Stimulated activated naive CD8-positive, alpha-beta T cell treated with anti-CD3 and anti-CD28 coated beads, Interleukin-15, Interleukin-2, amounts not matched to agents 100 U/mL and 50 U/mL, for 24 hours (primary cell): Measurements from ENCODE around the gene SZRD1.
"Not testable (repeated sequence)": the region's sequence is repeated elsewhere in the genome, so short reads cannot be mapped to it uniquely, and the experiment has no call there.

Source experiments
- ATAC-seq: fragments of 150-1000 bp; cut with Tn5 transposase; one replicate; pipeline ENCODE4 v1.10.0; 2021
- DNase-seq: peaks from one replicate; pipeline ENCODE4 v3.0.0; 2021

The SZRD1 gene, protein sequence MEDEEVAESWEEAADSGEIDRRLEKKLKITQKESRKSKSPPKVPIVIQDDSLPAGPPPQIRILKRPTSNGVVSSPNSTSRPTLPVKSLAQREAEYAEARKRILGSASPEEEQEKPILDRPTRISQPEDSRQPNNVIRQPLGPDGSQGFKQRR

DNA sequence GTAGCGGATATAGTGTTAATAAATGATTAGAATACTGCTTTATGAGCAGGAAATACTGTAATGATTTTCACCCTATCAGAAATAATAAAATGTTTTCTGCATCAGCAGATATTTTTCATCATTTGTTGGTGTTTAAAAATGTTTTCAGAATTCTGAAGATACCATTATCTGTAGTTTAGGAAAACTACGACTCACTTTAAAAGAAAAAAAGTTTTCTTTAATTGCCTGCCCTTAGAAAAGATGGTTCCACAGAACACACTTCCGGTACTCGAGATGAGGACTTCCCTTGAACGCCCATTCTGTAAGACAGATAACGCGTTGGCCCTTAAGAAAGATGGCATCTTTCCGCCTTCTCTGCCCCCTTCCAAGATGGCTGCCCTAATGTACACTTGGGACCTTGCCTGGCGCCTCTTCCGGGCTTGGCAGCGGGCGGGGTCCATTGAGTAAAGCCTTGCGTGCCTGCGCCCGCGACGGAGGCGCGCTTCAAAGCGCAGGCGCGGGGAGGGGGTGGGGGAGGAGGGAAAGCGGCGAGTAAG, at the start of gene SZRD1:
Gene SZRD1 (plus strand): TSS at position 521 of the 536 bp plus-strand sequence. CDS start 16 bp downstream, outside the sequence.
- ATAC-seq (peak; percentile 90), DNase-seq (peak; percentile 93)

DNA sequence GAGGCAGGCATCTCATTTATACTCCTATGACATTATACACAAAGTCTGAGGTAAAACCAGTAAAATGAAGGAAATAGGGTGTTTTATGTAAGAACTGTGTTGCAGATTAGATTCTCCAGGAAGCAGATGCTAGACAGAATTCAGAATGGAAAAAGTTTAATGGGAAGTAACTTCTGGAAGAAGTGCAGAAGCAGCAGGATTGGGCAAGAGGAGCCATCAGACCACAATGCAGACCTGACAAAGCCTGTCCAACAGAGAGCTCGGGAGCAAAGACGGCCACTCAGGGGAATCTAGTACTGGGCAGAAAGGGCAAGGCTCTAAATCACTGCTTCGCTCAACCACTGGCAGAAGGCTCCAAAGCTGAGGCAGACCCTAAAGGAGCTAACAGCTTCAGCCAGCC, 48.5 kb upstream of the SZRD1 start:
- ATAC-seq: no peak
- DNase-seq: no peak

DNA sequence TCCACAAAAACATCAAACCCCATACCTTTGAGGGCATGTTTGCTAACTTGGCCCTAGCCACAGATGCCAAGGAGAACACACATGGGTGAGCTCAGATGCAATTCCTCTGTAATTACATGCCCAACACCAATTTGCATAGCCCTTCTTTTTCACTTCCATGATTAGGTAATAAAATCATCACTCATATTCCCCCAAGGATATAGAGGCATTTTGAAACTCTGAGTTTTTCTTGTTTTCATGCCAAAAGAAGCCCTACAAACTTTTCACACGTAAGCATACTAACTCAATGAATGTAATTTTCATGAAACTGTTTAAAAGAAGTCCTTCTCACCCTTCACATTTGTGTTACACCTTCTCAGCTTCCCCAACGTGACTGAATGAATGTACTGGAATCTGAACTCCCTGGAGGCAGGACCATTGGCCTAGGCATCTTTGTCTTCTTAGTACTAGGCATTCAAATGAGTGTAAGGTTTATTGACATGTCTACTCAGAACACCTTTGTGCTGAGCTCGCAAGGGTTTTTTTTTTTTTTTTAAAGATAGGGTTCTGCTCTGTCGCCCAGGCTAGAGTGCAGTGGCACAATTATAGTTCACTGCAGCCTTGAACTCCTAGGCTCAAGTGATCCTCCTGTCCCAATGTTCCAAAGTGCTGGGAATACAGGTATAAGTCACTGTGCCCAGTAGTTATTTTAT, 45.7 kb upstream of the SZRD1 start:
- DNase-seq (no peak), ATAC-seq (no peak)

DNA sequence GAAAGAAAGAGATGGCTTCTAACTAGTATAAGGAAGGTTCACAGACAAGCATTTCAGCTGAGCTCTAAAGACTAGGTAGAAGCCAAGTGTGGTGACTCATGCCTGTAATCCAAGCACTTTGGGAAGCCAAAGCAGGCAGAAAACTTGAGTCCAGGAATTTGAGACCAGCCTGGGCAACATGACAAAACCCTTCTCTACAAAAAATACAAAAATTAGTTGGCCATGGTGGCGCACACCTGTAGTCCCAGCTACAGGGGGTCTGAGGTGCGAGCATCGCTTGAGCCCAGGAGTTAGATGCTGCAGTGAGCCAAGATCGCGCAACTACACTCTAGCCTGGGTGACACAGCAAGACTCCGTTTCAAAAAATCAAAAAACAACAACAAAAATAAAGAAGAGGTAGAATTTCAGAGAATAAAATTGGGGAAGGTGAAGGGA, 42.6 kb upstream of the SZRD1 start:
- ATAC-seq: no peak
- DNase-seq: no peak

DNA sequence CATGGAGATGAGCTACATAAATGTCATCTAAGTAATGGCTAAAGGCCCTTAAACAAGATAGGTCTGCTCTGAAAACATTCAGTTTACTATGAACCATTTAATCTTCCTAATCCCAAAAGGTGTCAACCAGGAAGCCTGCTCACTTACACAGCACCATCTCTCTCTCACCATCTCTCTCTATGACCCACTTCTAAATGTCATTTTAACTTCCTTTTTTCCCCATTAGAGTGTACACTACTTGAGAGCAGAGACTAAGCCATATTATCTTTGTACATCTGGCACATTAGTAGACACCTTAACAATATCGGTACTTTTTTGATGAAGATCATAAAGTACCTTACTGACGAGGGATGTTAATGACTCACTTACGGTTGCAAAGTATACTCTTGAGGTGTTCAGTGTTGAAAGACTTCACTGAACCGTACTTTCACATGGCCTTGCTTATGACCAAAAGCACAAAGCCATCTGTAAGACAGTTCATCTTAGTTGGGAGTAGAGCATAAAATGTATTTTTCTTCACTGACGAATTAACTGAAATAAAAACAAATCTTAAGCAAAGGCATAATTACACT, 40.1 kb upstream of the SZRD1 start:
- ATAC-seq (no peak), DNase-seq (no peak)

DNA sequence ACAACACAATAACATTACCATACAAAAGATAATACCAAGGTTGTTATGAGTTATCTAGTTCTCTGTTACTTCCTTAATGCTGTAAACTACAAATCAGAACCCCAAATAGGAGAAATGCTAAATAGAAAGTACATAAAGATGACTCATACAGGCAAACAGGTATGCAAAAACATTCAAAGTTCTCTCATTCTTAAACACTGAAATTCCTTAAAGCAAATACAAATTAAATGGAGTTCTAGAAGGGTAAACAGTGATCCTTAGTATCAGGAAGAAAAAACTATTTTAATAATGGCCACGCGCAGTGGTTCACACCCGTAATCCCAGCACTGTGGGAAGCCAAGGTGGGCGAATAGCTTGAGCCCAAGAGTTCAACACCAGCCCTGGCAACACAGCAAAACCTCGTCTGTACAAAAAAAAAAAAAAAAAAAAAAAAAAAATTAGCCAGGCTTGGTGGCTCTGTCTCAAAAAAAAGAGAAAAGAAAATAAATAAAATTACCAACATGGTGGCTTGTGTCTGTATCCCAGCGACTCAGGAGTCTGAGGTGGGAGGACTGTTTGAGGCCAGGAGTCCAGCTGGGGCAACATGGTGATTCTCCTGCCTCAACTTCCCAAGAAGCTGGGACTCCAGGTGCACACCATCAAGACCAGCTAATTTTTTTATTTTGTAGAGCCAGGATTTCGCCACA, 32.2 kb upstream of the SZRD1 start:
- no peak for DNase-seq
- ATAC-seq: no peak

DNA sequence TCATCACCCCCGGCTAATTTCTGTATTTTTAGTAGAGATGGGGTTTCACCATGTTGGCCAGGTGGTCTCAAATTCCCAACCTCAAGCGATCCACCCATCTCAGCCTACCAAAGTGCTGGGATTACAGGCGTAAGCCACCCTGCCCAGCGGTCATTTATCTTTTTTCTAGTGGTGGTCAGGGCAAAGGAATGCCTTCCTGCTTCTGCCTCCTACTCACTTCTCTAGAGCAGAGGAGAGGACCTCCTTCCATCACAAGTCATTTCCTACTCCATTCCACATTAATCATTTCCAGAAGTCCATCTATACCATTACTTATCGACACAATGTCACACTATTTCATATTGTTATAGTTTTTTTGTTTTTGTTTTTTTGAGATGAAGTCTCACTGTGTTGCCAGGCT, 28.1 kb upstream of the SZRD1 start:
- ATAC-seq (no peak), DNase-seq (no peak)

DNA sequence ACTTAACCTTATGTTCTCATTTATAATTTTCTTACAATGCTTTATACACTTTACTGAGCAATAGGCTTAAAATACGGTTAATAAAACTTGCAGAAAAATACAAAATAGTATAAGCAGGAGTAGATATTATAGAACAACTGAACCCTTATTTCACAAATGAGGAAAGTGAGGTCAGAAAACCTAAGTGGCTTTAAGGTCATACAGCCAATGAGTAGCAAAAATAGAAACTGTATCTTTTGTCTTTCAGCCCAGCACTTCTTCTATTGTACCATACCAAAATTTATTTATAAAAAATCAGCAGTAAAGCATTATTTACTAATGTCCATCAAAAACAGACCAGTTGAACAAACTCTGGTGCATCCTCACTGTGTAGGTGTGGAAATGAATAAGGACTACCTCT, 26.4 kb upstream of the SZRD1 start:
- ATAC-seq: no peak
- DNase-seq: no peak

DNA sequence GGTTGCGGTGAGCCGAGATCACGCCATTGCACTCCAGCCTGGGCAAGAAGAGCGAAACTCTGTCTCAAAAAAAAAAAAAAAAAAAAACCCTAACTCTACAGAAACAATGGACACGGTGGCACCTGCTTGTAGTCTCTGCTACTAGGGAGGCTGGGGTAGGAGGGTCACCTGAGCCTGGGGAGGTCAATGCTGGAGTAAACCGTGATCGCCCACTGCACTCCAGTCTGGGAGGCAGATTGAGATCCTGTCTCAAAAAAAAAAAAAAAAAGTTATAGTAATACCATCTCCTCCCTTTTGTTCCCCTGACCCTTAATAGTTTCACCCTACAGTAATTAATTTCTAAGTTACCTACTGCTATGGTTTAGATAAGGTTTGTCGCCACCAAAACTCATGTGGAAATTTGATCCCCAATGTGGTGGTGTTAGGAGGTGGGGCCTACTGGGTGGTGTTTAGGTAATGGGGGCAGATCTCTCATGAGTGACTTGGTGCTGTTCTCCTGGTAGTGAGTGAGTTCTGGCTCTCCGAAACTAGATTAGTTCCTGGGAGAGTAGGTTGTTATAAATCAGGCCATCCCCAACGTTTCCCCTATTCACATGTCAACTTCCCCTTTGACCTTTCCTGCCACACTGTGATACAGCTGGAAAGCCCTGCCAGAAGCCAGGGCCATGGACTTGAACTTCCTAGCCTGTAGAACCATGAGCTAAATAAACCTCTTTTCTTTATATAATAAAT, 24.5 kb upstream of the SZRD1 start:
- no peak for ATAC-seq
- no peak for DNase-seq

DNA sequence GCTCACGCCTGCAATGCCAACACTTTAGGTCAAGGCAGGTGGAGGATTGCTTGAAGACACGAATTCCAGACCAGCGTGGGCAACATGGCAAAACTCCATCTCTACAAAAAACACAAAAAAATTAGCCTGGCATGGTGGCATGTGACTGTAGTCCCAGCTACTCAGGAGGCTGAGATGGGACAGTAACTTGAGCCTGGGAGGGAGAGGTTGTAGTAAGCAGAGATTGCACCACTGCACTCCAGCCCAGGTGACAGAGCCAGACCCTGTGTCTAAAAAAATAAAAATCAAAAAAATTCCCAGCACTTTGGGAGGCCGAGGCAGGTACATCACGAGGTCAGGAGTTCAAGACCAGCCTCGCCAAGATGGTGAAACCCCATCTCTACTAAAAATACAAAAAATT, 23.8 kb upstream of the SZRD1 start:
- not testable (repeated sequence) for ATAC-seq, DNase-seq

DNA sequence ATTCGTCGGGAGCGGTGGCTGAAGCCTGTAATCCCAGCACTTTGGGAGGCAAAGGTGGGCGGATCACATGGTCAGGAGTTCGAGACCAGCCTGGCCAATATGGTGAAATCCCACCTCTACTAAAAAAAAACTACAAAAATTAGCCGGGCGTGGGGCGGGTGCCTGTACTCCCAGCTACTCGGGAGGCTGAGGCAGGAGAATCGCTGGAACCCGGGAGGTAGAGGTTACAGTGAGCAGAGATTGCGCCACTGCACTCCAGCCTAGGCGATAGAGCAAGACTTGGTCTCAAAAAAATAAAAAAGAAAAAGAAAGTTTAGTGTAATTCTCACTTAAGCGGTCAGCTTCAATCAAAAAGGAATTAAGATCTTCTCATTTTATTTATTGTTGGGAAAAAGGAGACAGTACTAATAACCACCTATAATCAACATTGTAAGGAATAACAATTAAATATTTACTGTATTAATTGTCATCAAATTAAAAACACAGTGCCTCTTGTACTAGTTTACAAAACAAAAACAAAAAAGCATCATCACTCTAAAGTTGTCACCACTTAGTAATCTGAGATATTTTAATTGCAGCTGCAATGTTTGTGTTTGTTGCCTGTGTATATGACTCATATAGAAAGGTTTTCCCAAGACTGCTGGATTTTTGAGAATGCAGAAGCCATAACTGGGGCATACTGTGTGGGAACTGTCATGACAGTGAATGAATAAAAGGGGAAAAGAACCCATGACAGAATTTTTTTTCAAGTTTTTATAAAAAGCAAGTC, 18.4 kb upstream of the SZRD1 start:
- no peak for ATAC-seq
- no peak for DNase-seq

DNA sequence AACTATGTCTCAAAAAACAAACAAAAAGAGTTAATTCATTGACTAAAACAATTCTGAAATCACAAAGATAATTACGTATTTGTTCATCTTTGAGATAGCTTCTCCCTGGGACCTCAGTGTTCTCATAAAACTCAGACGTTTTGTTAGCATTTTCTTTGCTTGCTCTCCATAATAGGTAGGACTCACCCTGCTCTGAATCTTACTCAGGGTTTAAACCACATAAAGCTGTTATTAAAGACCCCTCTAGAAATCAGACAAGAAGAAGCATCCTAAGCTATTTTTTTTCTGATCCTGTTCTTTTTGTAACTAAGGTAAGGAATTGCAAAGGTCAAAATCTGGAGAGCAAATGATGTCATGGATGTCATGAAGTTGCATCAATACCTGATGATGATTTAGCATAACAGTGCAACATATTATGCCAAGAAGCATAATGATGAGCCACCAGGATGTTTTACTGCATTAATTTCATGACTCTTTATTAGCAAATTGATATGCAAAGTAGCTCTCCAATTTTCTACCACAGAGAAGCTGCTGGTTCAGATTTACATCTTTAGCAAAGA, 17.1 kb upstream of the SZRD1 start:
- DNase-seq (no peak), ATAC-seq (no peak)

DNA sequence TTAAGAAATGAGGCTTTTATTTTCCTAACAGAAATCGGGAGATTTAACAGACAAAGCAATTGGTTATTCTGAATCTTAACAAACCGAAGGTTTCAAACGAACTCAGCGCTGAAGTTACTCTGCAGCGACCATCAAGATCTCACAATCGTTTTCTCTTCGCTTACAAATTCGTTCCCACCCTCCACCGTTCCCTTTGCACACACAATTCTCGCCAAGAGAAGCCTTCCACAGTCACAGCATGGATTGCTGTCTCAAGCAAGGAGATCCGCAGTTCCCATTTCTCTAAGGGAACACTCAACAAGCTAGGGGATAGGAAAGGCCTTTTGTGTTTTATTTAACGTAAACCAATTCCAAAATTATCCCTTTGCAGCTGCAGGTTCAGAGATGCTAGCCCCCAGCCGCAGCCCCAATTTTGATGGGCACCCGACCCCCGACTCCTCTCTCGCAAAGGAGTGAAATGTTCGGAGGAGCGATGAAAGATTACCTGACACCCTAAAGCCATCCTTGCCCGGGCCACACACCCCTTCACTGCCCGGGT, 15.5 kb upstream of the SZRD1 start:
- no peak for DNase-seq
- ATAC-seq: no peak

DNA sequence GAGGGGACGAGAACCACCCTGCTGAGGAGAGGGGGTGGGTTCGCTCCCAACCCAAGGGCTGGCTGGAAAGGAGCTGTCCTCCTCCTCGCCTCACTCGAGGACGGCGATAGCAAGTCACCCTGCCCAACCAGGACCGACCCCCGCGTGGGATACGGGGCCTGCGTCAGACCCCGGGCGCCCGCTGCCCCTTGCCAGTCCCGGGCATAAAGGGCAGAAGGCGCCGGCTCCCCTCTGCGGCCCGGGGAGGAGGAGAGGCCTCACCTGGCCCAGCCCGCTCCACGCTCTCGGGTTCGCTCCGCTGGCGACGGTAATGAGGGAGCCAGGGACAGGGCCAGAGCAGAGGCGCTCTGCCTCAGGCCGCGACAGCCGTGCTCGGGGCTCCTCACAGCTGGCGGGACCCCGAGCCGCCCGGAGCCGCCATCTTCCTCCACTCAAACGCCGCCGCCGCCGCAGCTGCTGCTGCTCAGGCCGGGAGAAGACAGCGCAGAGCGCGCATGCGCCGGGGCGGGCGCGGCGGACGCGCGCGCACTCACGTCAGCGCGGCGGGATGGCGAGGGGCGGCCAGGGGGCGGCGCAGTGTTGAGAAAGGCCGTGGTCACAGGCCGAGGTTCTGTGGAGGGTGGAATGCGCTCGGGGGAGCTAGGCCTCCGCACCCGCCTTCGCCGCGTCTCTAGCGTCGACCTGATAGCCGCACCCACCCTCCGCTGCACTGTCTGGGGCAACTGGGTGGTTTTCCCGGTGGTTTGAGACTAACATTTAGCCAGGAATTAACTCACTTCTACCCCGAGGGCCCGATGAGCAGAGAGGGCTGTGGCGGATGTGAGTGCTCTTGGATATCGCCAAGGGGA, 14.8 kb upstream of the SZRD1 start, which contains the start of gene FBXO42:
Gene FBXO42 (minus strand): TSS at position 487 of the 848 bp plus-strand sequence. CDS start 37,062 bp downstream, outside the sequence.
- ATAC-seq (peak; percentile 93), DNase-seq (peak; percentile 93)

DNA sequence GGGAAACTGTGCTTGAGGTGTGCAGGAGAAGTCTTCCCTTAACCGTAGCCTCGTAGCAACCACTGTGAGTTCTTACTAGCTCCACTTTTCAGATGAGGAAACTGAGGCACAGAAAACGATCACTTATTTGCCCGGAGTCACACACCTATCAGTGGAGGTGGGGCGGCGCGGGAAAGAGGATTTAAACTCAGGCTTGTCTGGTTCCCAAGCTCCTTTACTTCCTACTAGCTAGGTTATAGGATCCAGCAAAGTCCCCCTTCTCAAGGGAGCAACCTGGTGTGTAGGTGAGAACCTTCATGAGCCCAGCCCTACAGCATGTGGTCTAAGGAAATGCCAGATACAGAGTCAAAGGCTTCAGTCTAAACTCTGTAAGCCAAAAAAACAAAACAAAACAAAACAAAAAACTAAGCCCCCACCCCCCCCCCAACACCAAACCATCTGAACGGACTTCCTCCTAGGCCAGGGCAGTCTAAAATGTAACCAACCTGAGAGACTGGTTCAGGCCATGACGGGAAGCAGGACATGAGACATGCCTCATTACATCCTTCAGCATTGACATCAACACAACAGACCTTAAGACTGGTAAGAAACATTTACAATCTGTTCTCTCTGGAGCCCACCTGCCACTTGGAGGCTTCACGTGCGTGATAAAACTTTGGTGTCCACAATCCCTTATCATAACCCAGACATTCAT, 14.1 kb upstream of the SZRD1 start:
- DNase-seq: no peak
- ATAC-seq: no peak

DNA sequence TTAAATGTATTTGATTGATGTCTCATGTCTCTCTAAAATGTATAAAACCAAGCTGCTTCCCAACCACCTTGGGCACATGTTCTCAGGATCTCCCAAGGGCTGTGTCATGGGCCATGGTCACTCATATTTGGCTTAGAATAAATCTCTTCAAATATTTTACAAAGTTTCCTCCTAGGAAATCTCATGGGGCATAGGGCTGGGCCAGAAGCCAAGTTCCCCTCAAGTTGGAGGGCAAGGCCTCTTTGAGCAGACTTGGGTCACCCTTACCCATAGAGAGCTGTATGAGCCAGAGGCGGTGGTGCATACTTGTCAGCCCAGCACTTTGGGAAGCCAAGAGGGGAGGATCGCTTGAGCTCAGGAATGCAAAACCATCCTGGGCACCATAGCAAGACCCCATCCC, 12.4 kb upstream of the SZRD1 start:
- DNase-seq (no peak), ATAC-seq (no peak)

DNA sequence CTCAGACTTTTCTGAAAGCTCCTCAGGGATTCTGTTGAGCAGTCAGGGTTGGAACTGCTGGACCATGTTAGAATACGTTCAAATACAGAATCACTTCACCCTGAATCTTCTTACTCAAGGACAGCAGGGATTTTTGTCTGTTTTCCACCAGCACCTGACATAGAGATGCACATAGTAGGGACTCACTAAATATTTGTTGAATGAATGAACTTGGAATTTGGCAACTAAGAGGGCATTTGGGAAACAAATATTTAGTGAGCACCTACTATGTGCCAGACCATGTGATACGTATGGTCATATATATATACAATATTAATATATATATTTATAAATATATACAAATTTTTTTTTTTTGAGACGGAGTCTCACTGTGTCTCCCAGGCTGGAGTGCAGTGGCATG, 10.2 kb upstream of the SZRD1 start:
- ATAC-seq (no peak), DNase-seq (no peak)

DNA sequence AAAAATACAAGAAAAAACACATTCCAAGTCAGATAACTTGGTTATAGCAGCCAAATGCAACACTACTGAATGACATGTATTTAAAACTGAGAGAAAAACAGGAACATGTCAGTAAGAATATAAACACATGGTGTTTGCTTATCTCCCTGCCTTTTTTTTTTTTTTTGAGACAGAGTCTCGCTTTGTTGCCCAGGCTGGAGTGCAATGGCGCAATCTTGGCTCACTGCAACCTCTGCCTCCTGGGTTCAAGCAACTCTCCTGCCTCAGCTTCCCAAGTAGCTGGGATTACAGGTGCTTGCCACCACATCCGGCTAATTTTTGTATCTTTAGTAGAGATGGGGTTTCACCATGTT, 1.9 kb upstream of the SZRD1 start:
- not testable (repeated sequence) for DNase-seq, ATAC-seq
